HG02840 (cell line): ENCODE measurements around the gene TLX2.
A peak's percentile ranks its signal among the peaks of the same experiment; 100 is the strongest.
"Not testable (repeated sequence)": the region's sequence is repeated elsewhere in the genome, so short reads cannot be mapped to it uniquely, and the experiment has no call there.

Experiments used
- ATAC-seq: cut with Tn5 transposase; IDR thresholded peaks from one replicate; pipeline ENCODE4 v1.9.1; 2021; ENCODE audit warnings: mild to moderate bottlenecking, moderate library complexity, moderate number of reproducible peaks; ENCODE audit not compliant: unreplicated experiment, low FRiP score

TLX2 gene

GRCh38 chr2:74552914-74553811 is 38.9 kb downstream of the TLX2 start:
- ATAC-seq: no peak

GRCh38 chr2:74553892-74554819 is 39.9 kb downstream of the TLX2 start, which contains the start of the genes DOK1 and LOXL3:
Gene DOK1, plus strand, starts transcription at chr2:74554720. Its CDS starts 35 bp downstream, at chr2:74554755.
Gene LOXL3, minus strand, starts transcription at chr2:74553942. Its CDS starts 1,308 bp downstream, at chr2:74552634.
- ATAC-seq: peak; percentile 54

- ATAC-seq: peak; percentile 40
Measured at GRCh38 chr2:74554820-74555531, 40.7 kb downstream of the TLX2 start.

DNA sequence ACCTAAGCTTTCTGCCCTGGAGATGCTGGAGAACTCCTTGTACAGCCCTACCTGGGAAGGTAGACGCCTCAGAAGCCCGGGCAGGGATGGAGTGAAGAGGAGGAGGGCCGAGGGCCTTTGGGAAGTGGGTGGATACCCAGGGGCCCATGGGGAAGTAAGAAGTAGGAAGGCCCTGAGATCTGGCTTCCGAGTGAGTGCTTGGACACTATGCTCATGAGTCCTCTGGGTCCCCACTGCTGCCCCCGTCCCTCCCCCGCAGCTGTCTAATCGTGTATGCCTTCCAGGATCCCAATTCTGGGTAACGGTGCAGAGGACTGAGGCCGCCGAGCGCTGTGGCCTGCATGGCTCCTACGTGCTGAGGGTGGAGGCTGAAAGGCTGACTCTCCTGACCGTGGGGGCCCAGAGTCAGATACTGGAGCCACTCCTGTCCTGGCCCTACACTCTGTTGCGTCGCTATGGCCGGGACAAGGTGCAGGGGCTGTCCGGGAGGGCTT is 41.4 kb downstream of the TLX2 start:
- ATAC-seq: no peak

- ATAC-seq: no peak
Measured at GRCh38 chr2:74556159-74556558, 41.9 kb downstream of the TLX2 start.

DNA sequence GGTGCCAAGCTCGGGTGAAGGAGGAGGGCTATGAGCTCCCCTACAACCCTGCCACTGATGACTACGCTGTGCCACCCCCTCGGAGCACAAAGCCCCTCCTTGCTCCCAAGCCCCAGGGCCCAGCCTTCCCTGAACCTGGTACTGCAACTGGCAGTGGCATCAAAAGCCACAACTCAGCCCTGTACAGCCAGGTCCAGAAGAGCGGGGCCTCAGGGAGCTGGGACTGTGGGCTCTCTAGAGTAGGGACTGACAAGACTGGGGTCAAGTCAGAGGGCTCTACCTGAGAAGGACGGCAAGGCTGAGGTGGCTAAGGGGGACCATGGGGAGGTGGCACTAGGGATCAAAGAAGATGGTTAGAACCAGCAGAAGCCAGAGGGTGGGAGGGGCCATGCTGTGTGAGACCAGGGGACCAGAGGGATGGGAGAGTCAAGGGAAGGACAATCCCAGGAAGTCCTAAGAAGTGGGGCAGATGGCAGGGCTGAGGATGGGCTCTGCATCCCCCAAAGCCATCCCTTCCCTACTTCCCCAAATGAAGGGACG is 42.7 kb downstream of the TLX2 start:
- ATAC-seq: no peak

DNA sequence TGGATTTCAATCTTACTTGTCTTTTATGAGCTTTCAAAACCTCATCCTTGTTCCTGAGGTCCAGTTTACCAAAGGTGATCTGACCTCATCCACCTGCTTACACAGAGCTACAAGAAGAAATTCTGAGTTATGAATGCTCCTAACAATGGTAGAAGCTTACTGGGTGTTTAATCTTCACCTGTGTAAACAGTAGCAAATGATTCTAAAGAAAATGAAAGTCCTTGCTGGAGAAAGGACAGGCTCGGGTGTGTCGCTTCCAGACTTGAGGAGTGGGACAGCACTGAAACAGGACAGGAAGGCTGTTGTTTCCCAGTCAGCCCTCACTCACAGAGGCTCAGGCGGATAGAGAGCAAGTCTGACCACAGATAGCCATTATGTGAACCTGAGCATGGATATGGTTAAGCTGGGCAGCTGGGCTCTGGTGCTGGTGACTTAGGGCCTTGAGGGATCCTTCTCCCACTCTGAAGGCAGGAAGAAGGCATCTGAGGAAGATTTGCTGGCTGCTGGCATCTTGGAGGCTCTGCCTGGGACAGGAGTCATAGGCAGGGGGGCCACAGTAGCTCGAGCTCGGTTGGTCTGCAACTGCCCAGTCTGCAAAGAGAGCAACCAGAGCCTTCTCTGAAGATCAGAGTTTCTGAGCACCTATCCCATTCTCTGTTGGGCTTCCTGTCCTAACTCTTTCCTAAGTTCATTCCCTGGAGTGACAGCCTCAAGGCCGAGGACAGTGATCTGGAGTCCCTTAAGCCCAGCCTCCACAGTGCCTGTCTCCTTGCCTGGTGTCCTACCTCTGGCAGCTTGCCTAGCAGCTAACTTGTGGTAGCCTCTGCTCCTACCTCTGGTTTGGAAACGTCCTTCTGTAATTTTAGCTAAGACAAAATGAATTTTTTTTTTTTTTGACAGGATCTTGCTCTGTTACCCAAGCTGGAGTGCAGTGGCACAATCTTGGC is 44.3 kb downstream of the TLX2 start:
- no peak for ATAC-seq

- no peak for ATAC-seq
Measured at GRCh38 chr2:74559912-74560311, 45.7 kb downstream of the TLX2 start.

DNA sequence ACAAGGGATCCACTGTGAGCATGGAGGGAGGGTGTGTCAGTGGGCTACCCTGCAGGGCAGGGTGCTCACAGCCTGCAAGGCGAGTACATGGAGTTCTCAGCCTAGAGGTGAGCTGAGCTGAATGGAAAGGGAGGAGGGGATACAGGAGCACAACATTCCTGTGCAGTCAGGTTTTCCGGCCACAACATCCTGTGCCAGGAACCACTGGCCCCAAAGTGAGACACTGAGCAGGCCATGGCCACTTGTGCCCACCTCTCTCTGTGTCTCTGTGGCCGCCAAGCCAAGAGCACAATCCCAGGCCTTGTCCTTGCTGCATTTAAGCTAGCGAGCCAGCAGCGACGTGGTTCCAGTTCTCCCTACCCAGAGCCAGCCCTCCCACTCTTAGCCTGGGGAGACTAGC is 46.3 kb downstream of the TLX2 start:
- no peak for ATAC-seq

DNA sequence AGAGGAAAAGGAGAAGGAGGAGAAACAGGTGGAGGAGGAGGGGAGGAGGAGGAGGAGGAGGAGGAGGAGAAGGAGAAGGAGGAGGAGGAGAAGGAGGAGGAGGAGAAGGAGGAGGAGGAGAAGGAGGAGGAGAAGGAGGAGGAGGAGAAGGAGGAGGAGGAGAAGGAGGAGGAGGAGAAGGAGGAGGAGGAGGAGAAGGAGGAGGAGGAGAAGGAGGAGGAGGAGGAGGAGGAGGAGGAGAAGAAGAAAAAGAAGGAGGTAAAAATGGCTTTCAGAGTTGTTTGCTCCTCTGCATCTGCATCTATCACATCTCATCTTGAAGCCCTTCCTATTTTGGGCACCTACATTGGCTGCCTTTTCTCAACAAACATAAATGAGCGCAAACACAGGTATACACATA is 46.8 kb downstream of the TLX2 start:
- ATAC-seq: not testable (repeated sequence)

DNA sequence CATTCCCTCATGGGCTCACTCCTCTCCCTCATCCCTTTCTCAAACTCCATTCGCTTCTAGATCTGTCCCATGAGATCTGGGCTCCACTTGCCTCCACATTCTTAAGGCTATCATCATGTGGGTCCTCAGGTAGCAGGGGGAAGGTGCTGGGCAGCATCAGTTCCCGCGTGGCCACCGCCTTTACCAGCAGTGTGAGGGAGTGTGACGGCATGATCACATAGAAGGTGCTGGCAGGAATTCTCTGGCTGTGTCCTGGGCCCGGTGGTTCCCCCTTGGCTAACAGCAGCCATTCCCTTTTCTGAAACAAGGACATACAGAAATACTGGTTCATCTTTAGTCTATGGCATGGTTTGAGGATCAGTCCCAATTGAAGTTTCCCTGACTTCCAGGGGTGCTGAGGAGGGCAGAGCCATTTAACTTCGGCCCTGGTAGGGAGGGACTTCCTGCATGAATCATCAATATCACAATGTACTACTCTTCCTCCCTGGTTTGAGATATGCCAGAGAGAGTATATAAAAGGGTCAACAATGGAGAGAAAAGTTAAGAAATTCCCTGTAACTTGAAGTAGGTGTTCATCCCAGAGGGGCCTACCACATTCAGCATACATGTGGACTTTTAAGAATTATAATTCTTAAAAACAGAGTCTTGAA is 48.0 kb downstream of the TLX2 start:
- no peak for ATAC-seq

GRCh38 chr2:74564222-74564621 is 50.0 kb downstream of the TLX2 start:
- no peak for ATAC-seq

DNA sequence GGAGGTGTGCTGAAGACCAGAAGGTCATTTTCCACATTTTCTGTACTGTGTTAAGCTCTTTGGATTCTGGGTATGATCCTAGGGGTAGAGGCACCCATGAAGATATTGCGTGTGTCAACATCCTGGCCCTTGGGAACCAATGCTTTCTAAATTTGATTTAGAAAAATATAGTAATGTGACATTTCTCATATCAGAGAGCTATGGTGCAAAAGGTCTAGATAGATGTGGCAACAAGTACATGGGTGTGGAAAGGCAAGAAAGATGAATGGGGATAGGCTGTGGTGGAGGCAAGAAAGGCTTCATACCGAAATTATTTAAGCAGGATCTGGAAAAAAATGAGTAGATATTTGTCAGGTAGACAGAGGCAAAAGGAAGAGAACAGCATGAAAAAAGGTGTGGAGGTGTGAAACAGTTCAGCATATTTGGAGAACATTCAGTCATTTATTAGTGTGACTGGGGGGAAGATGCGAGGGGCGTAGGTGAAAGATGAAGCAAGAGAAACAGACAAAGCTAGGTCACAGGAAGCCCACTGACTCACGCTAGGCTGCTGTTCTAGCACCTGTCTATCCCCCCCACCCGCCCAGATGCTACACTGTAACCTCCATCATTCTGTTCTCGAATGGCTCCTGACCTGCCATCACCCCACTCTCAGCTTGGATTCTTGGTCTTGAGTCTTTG is 52.0 kb downstream of the TLX2 start:
- ATAC-seq: no peak

- no peak for ATAC-seq
Measured at GRCh38 chr2:74566754-74567085, 52.5 kb downstream of the TLX2 start.
